NT2/D1 (cell line): ENCODE measurements around the gene PHACTR3.

ENCODE experiments used
- DNase-seq: peaks from one replicate; pipeline ENCODE4 v3.0.0-alpha.2; 2011; ENCODE audit warnings: low read depth, low spot score
- H3K27me3 ChIP-seq: 2 replicates; pipeline ENCODE4 v1.6.0; 2011; ENCODE audit warnings: mild to moderate bottlenecking; ENCODE audit not compliant: insufficient read length, insufficient read depth
- H3K36me3 ChIP-seq: 2 replicates; pipeline ENCODE4 v1.6.1; 2011; ENCODE audit warnings: mild to moderate bottlenecking, low read length, mixed read lengths; ENCODE audit not compliant: insufficient read depth, insufficient read length
- H3K4me1 ChIP-seq: 2 replicates; pipeline ENCODE4 v1.5.1; 2011; ENCODE audit not compliant: insufficient read depth, insufficient read length
- H3K4me3 ChIP-seq: 2 replicates; pipeline ENCODE4 v1.5.1; 2011; ENCODE audit warnings: low read depth; ENCODE audit not compliant: insufficient read length
- H3K9ac ChIP-seq: 2 replicates; pipeline ENCODE4 v1.6.0; 2011; ENCODE audit warnings: low read depth; ENCODE audit not compliant: insufficient read length
- H3K9me3 ChIP-seq: 2 replicates; pipeline ENCODE4 v1.5.1; 2011; ENCODE audit warnings: mild to moderate bottlenecking, low read length; ENCODE audit not compliant: insufficient read depth
- SUZ12 ChIP-seq: IDR thresholded peaks from 2 replicates; pipeline ENCODE4 v1.6.1; 2011; ENCODE audit not compliant: insufficient read length, insufficient read depth; ENCODE audit errors: extremely low read depth
- YY1 ChIP-seq: IDR thresholded peaks from 2 replicates; pipeline ENCODE4 v1.6.1; 2011; ENCODE audit not compliant: insufficient read length, insufficient read depth
- ZNF274 ChIP-seq: IDR thresholded peaks from 2 replicates; pipeline ENCODE4 v1.6.1; 2011; ENCODE audit warnings: mild to moderate bottlenecking, low read depth, low read length

PHACTR3 gene

DNA sequence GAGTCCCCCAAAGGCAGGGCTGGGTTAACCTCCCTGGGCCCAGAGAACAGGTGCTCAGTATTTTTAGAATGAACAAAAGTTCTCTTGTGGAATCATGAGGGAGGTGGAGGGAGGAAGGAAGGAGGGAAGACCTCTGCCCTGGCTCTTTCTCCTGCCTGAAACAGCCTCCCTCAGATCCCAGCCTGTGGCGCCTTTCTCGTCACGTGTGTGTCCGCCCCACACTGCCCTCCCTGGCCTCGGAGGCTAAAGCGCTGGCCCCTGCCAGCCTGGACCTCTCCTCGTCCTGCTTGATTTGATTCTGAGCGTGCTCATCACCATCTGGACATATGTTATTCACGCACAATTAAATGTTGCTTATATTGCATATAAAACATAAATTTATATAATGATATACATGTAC lies 40.9 kb downstream of the PHACTR3 start:
- Histone ChIP-seq H3K9me3 (peaks cover 25% of the 10 kb centered on the region; the same call in 1 of the 2 replicates), H3K4me1 (no peaks in the 10 kb centered on the region), H3K4me3 (no peak overlapping the region), H3K36me3 (no peaks in the 10 kb centered on the region), H3K27me3 (peaks cover 5% of the 10 kb centered on the region), H3K9ac (no peak overlapping the region)
- no peak for TF ChIP-seq SUZ12
- DNase-seq: no peak

DNA sequence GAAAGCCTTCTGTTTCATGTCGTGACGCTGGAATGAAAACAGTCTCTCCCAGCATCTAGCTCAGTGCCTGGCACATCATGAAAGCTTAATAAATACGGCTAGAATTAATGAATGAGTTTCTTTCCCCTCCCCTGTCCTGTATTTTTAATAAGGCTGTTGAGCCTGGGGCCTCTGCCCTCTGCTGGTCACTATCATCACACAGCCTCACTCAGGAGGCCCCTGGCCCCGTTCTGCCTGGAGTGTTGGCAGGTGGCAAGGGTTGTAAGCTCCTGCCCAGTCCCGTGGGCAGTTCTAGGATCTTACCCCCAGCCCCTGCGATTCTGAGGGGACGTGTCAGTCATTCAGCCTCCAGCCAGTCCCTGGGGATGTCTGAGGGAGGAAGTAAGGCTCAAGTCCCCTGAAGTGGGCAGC lies 41.4 kb downstream of the PHACTR3 start:
- no peak for DNase-seq
- Histone ChIP-seq H3K27me3 (no peaks in the 10 kb centered on the region), H3K9me3 (peaks cover 25% of the 10 kb centered on the region; the same call in 1 of the 2 replicates), H3K4me3 (no peak overlapping the region), H3K36me3 (no peaks in the 10 kb centered on the region), H3K4me1 (no peaks in the 10 kb centered on the region), H3K9ac (no peak overlapping the region)
- TF ChIP-seq YY1 (no peak), SUZ12 (no peak), ZNF274 (no peak)

DNA sequence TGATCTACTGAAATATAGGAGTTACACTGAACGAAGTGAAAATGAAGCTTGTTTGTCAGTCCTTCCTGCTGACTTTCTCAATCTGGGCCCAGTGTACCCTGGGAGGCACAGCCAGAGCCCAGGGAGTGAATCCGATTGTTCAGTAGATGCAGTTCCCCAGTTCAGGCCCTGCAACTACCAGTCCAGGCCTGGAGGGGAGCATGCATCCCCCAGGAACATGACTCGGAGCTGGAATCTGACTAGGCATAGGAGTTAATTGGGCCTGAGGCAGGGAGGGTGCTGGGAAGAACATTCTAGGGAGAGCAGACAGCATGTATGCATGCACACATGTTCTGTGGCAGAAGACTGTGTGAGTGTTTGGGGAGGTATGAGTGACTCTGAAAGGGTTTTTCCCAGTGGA lies 42.1 kb downstream of the PHACTR3 start:
- H3K4me3 ChIP-seq: no peak overlapping the region
- no peaks in the 10 kb centered on the region for H3K4me1 ChIP-seq
- DNase-seq: no peak
- H3K36me3 ChIP-seq: no peaks in the 10 kb centered on the region
- no peaks in the 10 kb centered on the region for H3K27me3 ChIP-seq
- TF ChIP-seq YY1 (no peak), ZNF274 (no peak), SUZ12 (no peak)
- peaks cover 25% of the 10 kb centered on the region; the same call in 1 of the 2 replicates for H3K9me3 ChIP-seq
- H3K9ac ChIP-seq: no peak overlapping the region

DNA sequence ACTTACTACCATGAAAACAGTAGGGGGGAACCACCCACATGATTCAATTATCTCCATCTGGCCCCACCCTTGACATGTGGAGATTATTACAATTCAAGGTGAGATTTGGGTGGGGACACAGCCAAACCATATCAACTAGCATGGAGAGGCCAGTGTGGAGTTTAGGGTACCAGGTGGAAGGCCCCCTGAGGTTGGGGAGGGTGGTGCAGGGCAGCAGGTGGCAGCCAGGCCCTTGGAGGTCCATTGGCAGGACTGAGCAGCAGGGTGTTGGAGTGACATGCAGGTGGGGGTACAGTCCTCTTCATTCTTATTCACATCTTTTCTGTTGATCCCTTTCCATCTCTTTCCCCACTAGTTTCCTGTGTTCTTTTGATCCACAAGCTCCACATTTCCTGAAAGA lies 42.9 kb downstream of the PHACTR3 start:
- no peaks in the 10 kb centered on the region for H3K36me3 ChIP-seq
- no peak overlapping the region for H3K9ac ChIP-seq
- H3K4me3 ChIP-seq: no peak overlapping the region
- H3K4me1 ChIP-seq: no peaks in the 10 kb centered on the region
- H3K27me3 ChIP-seq: no peaks in the 10 kb centered on the region
- TF ChIP-seq YY1: no peak
- no peak for TF ChIP-seq SUZ12
- TF ChIP-seq ZNF274: no peak
- peaks cover 25% of the 10 kb centered on the region; the same call in 1 of the 2 replicates for H3K9me3 ChIP-seq
- no peak for DNase-seq

DNA sequence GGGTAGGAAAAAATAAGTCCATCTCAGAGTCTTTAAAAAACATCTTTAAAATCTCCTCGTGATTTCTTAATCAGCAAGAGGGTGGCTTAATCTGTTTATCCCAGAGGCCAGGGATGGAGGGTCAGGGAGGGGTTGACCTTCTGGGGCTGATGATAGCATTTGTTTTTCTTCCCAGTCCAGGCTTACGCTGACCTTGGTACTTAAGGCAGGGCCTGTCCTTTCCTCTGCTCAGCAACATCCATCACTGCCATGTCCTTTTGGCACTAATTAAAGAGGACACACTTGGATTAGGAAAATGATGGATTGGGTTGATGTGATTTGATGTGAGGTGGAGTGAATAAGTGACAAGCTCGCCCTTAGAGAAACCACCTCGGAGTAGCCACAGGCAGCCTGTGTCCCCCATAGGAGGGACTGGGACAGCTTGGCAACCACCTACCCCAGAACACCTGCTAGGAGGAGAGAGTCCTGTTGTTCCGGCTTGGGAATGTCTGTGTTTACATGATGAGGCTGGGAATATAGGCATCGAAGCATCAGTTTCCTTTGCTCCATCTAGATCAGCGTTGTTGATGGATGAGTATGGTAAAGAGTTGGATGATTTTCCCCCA lies 44.2 kb downstream of the PHACTR3 start:
- no peak overlapping the region for H3K9ac ChIP-seq
- no peak for DNase-seq
- H3K9me3 ChIP-seq: peaks cover 25% of the 10 kb centered on the region; the same call in 1 of the 2 replicates
- TF ChIP-seq SUZ12 (no peak), ZNF274 (no peak), YY1 (no peak)
- H3K27me3 ChIP-seq: no peaks in the 10 kb centered on the region
- no peaks in the 10 kb centered on the region for H3K36me3 ChIP-seq
- H3K4me3 ChIP-seq: no peak overlapping the region
- H3K4me1 ChIP-seq: no peaks in the 10 kb centered on the region

DNA sequence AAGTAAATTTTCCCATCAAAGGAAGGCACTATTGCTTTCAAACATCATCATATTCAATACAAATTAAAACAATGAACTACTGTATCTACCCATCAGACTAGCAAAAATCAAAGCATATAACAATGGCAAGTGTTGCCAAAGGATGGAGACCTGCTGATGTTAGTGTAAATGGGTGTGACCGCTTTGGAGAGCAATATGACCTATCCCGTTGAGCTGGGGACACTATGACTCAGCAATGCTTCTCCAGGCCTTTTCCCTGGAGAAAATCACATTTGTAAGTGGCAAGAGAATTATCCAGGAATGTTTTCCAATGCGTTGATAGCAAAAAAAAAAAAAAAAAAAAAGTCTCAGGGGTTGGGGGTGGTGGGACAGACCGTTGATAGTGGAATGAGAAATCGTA lies 46.1 kb downstream of the PHACTR3 start:
- no peak overlapping the region for H3K4me3 ChIP-seq
- H3K36me3 ChIP-seq: no peaks in the 10 kb centered on the region
- peaks cover 16% of the 10 kb centered on the region; the same call in 1 of the 2 replicates for H3K9me3 ChIP-seq
- TF ChIP-seq SUZ12: no peak
- TF ChIP-seq YY1: no peak
- no peak for TF ChIP-seq ZNF274
- no peaks in the 10 kb centered on the region for H3K4me1 ChIP-seq
- no peaks in the 10 kb centered on the region for H3K27me3 ChIP-seq
- H3K9ac ChIP-seq: no peak overlapping the region
- DNase-seq: no peak

DNA sequence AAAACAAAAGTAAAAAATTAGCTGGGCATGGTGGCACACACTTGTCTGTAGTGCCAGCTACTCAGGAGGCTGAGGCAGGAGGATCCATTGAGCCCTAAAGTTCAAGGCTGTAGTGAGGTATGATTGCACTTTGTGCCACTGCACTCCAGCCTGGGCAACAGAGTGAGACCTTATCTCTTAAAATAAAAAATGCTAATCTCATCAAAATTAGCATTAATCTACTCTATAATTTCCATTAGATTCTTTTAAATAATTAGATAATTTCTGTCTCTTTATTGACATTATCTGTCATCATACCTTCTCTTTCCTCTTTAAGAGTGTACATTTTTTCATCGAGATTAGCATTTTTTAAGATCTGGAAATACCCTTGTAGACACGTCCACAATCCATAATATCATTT lies 48.0 kb downstream of the PHACTR3 start:
- no peak overlapping the region for H3K4me3 ChIP-seq
- no peak overlapping the region for H3K9ac ChIP-seq
- H3K27me3 ChIP-seq: peaks cover 3% of the 10 kb centered on the region
- DNase-seq: no peak
- TF ChIP-seq YY1 (no peak), SUZ12 (no peak)
- H3K4me1 ChIP-seq: no peaks in the 10 kb centered on the region
- no peaks in the 10 kb centered on the region for H3K36me3 ChIP-seq
- peaks cover 13% of the 10 kb centered on the region for H3K9me3 ChIP-seq

DNA sequence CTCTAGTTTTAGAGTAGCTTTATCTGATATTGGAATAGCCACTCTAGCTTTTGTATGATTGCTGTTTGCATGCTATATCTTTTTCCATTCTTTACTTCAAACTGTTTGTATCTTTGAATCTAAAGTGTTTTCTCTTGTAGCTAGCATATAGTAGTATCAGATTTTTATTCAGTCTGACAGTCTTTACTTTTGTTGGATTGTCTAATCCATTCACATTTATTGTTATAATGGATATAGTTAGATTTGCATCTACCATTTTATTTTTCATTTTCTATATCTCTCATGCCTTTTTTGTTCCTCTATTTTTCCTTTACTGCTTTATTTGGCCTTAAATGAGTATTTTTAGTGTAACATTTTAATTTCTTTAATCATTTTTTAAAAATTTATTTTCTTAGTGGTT lies 52.1 kb downstream of the PHACTR3 start:
- no peaks in the 10 kb centered on the region for H3K36me3 ChIP-seq
- no peak for DNase-seq
- H3K9me3 ChIP-seq: peaks cover 30% of the 10 kb centered on the region
- no peak overlapping the region for H3K9ac ChIP-seq
- H3K4me1 ChIP-seq: no peaks in the 10 kb centered on the region
- H3K4me3 ChIP-seq: no peak overlapping the region
- peaks cover 7% of the 10 kb centered on the region for H3K27me3 ChIP-seq
- no peak for TF ChIP-seq ZNF274
- no peak for TF ChIP-seq YY1
- no peak for TF ChIP-seq SUZ12
